HEK293T (cell line): ENCODE results near the gene GRM7.

Source experiments
- BHLHE40 ChIP-seq: fragments of 450-650 bp; IDR thresholded peaks from 2 replicates; pipeline ENCODE4 v1.6.1; 2016; ENCODE audit warnings: mild to moderate bottlenecking, moderate library complexity, borderline replicate concordance
- SUZ12 ChIP-seq: fragments of 450-650 bp; IDR thresholded peaks from 2 replicates; pipeline ENCODE4 v1.6.1; 2016; ENCODE audit warnings: mild to moderate bottlenecking
- TARDBP ChIP-seq: fragments of 450-650 bp; IDR thresholded peaks from 2 replicates; pipeline ENCODE4 v1.6.1; 2016
- ZNF384 ChIP-seq: fragments of 450-650 bp; IDR thresholded peaks from 2 replicates; pipeline ENCODE4 v1.6.1; 2016
- TF ChIP-seq, protein P1 (sequence below): fragments of 450-650 bp; IDR thresholded peaks from 2 replicates; pipeline ENCODE4 v1.6.1; 2016

DNA sequence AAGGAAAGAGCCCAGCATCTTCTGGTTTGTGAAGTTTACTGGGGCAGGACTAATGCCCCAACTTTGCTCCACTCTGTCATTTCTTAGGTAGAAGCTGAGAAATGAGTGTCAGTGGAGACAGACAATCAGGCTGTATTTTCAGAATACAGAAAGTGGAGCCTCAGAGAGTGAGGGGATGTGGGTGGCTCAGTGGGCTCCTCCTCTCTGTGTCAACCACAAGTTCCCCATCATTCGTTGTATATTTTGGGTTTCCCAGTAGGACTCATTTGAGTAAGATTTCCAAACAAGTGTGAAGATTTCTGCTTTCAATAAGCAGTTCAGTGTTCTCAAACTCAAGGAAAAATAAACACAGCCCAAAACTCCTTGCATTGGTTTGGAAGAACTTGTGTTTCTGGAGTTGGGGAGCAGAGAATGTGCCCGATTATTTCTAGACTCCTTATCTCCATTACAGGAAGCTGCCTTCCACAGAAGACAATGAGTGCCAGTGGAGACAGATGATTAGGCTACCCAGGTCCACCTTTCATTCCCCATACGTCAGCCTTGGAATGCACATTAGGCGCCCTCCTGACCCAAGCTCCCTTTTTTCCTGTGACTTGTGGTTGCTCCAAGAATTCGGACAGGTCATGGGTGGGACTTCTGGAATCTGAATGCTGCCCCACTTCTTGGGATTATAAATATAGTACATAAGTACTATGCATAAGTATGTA lies 848.6 kb downstream of the GRM7 start:
- no peak for TF ChIP-seq TARDBP
- TF ChIP-seq BHLHE40 = no peak
- TF ChIP-seq SUZ12 = no peak
- TF ChIP-seq, protein P1, sequence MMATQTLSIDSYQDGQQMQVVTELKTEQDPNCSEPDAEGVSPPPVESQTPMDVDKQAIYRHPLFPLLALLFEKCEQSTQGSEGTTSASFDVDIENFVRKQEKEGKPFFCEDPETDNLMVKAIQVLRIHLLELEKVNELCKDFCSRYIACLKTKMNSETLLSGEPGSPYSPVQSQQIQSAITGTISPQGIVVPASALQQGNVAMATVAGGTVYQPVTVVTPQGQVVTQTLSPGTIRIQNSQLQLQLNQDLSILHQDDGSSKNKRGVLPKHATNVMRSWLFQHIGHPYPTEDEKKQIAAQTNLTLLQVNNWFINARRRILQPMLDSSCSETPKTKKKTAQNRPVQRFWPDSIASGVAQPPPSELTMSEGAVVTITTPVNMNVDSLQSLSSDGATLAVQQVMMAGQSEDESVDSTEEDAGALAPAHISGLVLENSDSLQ = no peak
- TF ChIP-seq ZNF384 = no peak
